ENCODE results near the gene SEPTIN11. TPM values are rescaled to one million over a fixed set of nuclear protein-coding genes. Genes with fewer than 3 reads are reported as not detected.

SEPTIN11 gene
- total and polyA plus RNA-seq, 2 of the 4 experiments (the other 2 are of a cell fraction) = 267 to 573 TPM

DNA sequence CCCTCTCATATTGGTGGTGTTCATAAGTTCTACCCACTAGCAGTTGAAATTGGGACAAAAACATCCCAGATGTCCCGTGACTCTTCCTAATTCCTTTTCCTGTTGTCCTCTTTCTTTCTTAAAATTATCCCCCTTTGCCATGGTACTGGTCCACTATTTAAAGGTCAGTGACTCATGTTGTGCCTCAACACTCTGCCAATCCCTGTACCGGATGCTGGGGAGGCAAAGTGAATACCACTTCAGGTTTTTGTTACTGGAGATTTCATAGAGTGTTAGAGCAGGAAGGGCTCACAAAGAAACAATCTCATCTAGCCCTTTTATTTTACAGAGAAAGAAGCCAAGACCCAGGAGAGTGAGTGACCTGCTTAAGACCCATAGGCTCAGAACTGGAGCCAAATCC is 24.6 kb downstream of the SEPTIN11 start:
- intact Hi-C loops (cut with micrococcal nuclease) (no loop called here), dilution Hi-C loops (cut with HindIII; ENCODE audit: low sequenced_read_pairs, unreplicated experiment) (no loop called here), in situ Hi-C loops (cut with MboI; ENCODE audit: low sequenced_read_pairs) (no loop called here)
- Histone ChIP-seq H4K8ac (ENCODE audit: low read depth in 2 of 2, low read length in 2 of 2) (0 out of 4 replicates have a peak overlapping the region, but pooled peaks of 1 of the 2 experiments have one; percentile 22), H2BK20ac (ENCODE audit: low read depth, low read length) (no peak overlapping the region), H3K27me3 (ENCODE audit: control insufficient read depth, insufficient read depth, low read length) (no peaks in the 10 kb centered on the region), H2AFZ (replicated peaks; ENCODE audit: low read length, poor library complexity) (no peak overlapping the region), H3K9ac (ENCODE audit: low read depth, low read length) (no peak overlapping the region), H4K5ac (ENCODE audit: low read depth, low read length) (no peak overlapping the region), H3K56ac (ENCODE audit: extremely low read depth, insufficient read depth, low read length) (no peak overlapping the region), H3K4ac (ENCODE audit: low read depth, low read length) (no peak overlapping the region), H3K4me2 (ENCODE audit: low read depth, low read length) (no peak overlapping the region), H2BK5ac (ENCODE audit: low read depth, low read length, poor library complexity, severe bottlenecking) (no peak overlapping the region), H4K91ac (ENCODE audit: insufficient read depth, low read depth, low read length) (no peak overlapping the region), H3K36me3 (ENCODE audit: control insufficient read depth, insufficient read depth, low read length) (peaks cover 13% of the 10 kb centered on the region), H2AK9ac (replicated peaks; ENCODE audit: low read depth, low read length, poor library complexity) (no peak overlapping the region), H3K79me1 (ENCODE audit: low read depth in 1 of 2, low read length in 2 of 2) (peaks cover 26 to 71% of the 10 kb centered on the region in 2 experiments), H3K14ac (replicated peaks; ENCODE audit: low read depth, low read length) (no peak overlapping the region), H2AK5ac (ENCODE audit: low read depth, low read length) (no peak overlapping the region), H3K18ac (ENCODE audit: low read depth, low read length) (no peak overlapping the region), H2BK120ac (ENCODE audit: low read depth, low read length) (no peak overlapping the region), H3K27ac (ENCODE audit: insufficient read depth, low read length) (no peak overlapping the region), H3K9me3 (ENCODE audit: control insufficient read depth, insufficient read depth, low read length) (no peaks in the 10 kb centered on the region), H4K20me1 (ENCODE audit: insufficient read depth, low read length) (peaks cover 88% of the 10 kb centered on the region), H2BK15ac (ENCODE audit: low read depth, low read length) (no peak overlapping the region), H3K4me1 (ENCODE audit: control insufficient read depth, insufficient read depth, low read length) (peaks cover 21% of the 10 kb centered on the region), H3K9me1 (ENCODE audit: insufficient read depth, low read length) (peaks cover 23% of the 10 kb centered on the region), H3K4me3 (ENCODE audit: insufficient read depth, low read depth, low read length) (no peak overlapping the region), H3K23ac (ENCODE audit: low read depth, low read length) (no peak overlapping the region)
- ATAC-seq (ENCODE audit: low read depth) (no peak), DNase-seq (no peak)
- TF ChIP-seq RFX5 (IDR thresholded peaks at IDR 0.05; ENCODE audit: low read depth, low read length) (no peak), NFE2L2 (IDR thresholded peaks at IDR 0.05; ENCODE audit: low read depth, low read length) (no peak)
- no CpG with 5 or more reads among the region's 2 CpGs for WGBS, 2 experiments (ENCODE audit: extremely low coverage in 2 of 2, insufficient read length in 1 of 2)
- BruUV-seq (replicated peaks) = no TSS peak
- POLR2A ChIA-PET (ENCODE audit: unreplicated experiment) = no interaction called here
- CTCF ChIA-PET = no interaction called here

Measured in IMR-90 (cell line).